Measurements from ENCODE around the gene MEGF10. TPM values are rescaled to one million over a fixed set of nuclear protein-coding genes. Genes with fewer than 3 reads are reported as not detected.

The MEGF10 gene
- total RNA-seq, 1 donor from 2014 or later = not detected

GRCh38 chr5:127324756-127325155 is 34.2 kb downstream of the MEGF10 start:
- intact Hi-C loops (cut with micrococcal nuclease) = no loop called here

- intact Hi-C loops (cut with micrococcal nuclease) = no loop called here
These were observed 35.8 kb downstream of the MEGF10 start for GRCh38 chr5:127326431-127326830.

GRCh38 chr5:127326976-127327755 is 36.6 kb downstream of the MEGF10 start:
- intact Hi-C loops (cut with micrococcal nuclease) = no loop called here

GRCh38 chr5:127330116-127330515 is 39.5 kb downstream of the MEGF10 start:
- intact Hi-C loops (cut with micrococcal nuclease) = no loop called here

- intact Hi-C loops (cut with micrococcal nuclease) = no loop called here
These were observed 41.5 kb downstream of the MEGF10 start for GRCh38 chr5:127331890-127332649.

GRCh38 chr5:127333483-127333882 is 42.9 kb downstream of the MEGF10 start:
- intact Hi-C loops (cut with micrococcal nuclease) = no loop called here

- intact Hi-C loops (cut with micrococcal nuclease) = no loop called here
These were observed 44.8 kb downstream of the MEGF10 start for GRCh38 chr5:127335381-127335780.

GRCh38 chr5:127337876-127338275 is 47.3 kb downstream of the MEGF10 start:
- intact Hi-C loops (cut with micrococcal nuclease) = no loop called here

- intact Hi-C loops (cut with micrococcal nuclease) = no loop called here
These were observed 47.9 kb downstream of the MEGF10 start for GRCh38 chr5:127338501-127338900.

GRCh38 chr5:127340606-127341005 is 50.0 kb downstream of the MEGF10 start:
- intact Hi-C loops (cut with micrococcal nuclease) = no loop called here

- intact Hi-C loops (cut with micrococcal nuclease) = no loop called here
These were observed 51.8 kb downstream of the MEGF10 start for GRCh38 chr5:127342364-127342763.

GRCh38 chr5:127343313-127343712 is 52.7 kb downstream of the MEGF10 start:
- intact Hi-C loops (cut with micrococcal nuclease) = no loop called here

- intact Hi-C loops (cut with micrococcal nuclease) = no loop called here
These were observed 53.3 kb downstream of the MEGF10 start for GRCh38 chr5:127343866-127344265.

GRCh38 chr5:127344931-127345330 is 54.3 kb downstream of the MEGF10 start:
- intact Hi-C loops (cut with micrococcal nuclease) = no loop called here

- intact Hi-C loops (cut with micrococcal nuclease) = no loop called here
These were observed 60.8 kb downstream of the MEGF10 start for GRCh38 chr5:127351418-127351817.

GRCh38 chr5:127352068-127352467 is 61.5 kb downstream of the MEGF10 start:
- intact Hi-C loops (cut with micrococcal nuclease) = no loop called here

- intact Hi-C loops (cut with micrococcal nuclease) = no loop called here
These were observed 62.7 kb downstream of the MEGF10 start for GRCh38 chr5:127353327-127353726.

- intact Hi-C loops (cut with micrococcal nuclease) = no loop called here
These were observed 63.2 kb downstream of the MEGF10 start for GRCh38 chr5:127353796-127354195.

- intact Hi-C loops (cut with micrococcal nuclease) = no loop called here
These were observed 64.7 kb downstream of the MEGF10 start for GRCh38 chr5:127355337-127355736.

- intact Hi-C loops (cut with micrococcal nuclease) = no loop called here
These were observed 67.7 kb downstream of the MEGF10 start for GRCh38 chr5:127358284-127358683.

GRCh38 chr5:127358740-127359139 is 68.1 kb downstream of the MEGF10 start:
- intact Hi-C loops (cut with micrococcal nuclease) = no loop called here

- intact Hi-C loops (cut with micrococcal nuclease) = no loop called here
These were observed 68.9 kb downstream of the MEGF10 start for GRCh38 chr5:127359502-127359901.

- intact Hi-C loops (cut with micrococcal nuclease) = no loop called here
These were observed 72.8 kb downstream of the MEGF10 start for GRCh38 chr5:127363403-127363802.

Data from T-helper 1 cell treated with Interleukin-12 subunit alpha and Interleukin-12 subunit beta and Interleukin-4 antibody, amounts not matched to agents 30 ng/mL and 1 ng/mL, for 36 hours (primary cell).